NCI-H345 (cell line): Measurements from ENCODE around the gene SUSD2.
A peak's percentile ranks its signal among the peaks of the same experiment; 100 is the strongest.
"Not testable (repeated sequence)": the region's sequence is repeated elsewhere in the genome, so short reads cannot be mapped to it uniquely, and the experiment has no call there.

Source experiments
- DNase-seq: peaks from one replicate; lab custom pipeline; 2025; lab: John Stamatoyannopoulos, UW

SUSD2 gene

GRCh38 chr22:24214467-24215285 lies 33.4 kb downstream of the SUSD2 start:
- no peak for DNase-seq

DNA sequence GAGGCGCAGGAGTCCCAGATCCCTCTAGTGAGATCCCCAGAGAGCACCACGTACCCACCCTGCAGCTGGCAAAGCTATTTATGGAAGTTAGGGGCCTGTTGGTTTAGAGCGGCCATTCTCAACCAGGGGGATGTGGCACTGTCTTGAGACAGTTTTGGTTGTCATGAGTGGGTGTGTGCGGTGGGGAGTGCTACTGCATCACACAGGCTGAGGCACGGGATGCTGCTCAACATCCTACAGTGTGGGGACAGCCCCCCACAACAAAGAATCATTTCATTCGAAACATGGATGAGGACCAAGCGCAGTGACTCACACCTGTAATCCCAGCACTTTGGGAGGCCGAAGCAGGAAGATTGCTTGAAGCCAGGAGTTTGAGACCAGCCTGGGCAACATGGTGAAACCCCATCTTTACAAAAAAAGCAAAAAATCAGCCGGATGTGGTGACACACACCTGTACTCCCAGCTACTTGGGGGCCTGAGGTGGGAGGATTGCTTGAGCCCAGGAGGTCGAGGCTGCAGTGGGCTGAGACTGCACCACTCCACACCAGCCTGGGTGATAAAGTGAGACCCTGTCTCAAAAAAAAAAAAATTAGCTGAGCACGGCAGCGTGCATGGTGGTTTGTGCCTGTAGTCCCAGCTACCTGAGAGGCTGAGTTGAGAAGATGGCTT lies 35.4 kb downstream of the SUSD2 start:
- DNase-seq = no peak

DNA sequence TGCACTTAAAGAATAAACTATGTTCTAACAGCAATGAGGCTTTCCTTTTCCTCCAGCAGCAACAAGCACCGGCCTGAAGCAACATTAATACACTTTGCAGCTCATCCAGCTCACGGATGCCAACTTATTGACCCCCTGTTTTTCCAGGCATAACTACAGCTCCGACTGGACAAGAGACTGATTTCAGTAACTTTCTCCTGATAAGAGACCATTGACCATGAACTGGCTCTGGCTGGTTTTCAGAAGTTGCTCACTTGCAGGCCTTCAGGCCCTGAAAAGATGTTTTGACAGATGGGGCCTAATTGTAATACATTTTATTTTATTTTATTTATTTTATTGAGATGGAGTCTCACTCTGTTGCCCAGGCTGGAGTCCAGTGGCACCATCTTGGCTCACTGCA lies 36.1 kb downstream of the SUSD2 start:
- no peak for DNase-seq

GRCh38 chr22:24219750-24220149 lies 38.5 kb downstream of the SUSD2 start:
- no peak for DNase-seq

GRCh38 chr22:24224468-24224867 lies 43.2 kb downstream of the SUSD2 start:
- no peak for DNase-seq

DNA sequence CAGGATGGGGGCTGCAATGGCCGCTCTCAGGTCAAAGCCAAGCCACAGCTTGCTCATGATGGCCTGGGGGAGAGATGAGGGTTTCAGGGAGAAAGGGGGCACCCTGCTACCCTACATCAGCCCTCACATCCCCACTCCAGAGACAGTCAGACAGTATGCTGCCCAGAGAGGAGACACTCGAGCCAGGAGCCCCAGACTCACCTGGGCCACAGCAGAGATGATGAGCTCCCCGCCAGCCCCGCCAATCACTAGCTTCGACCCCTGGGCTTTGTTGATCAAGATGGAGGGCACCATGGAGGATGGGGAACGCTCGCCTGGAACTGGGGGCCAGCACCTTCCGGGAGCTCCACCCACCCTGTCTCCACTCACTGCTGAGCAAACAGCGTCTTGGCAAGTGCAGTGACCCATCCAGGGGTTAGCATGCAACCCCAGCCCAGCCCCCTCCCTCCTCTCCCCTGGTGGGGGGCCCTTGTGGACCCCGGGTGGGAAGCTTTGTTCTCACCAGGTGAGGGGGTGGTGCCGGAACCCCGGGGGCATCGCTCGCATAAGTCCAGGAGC lies 43.8 kb downstream of the SUSD2 start:
- DNase-seq = no peak

DNA sequence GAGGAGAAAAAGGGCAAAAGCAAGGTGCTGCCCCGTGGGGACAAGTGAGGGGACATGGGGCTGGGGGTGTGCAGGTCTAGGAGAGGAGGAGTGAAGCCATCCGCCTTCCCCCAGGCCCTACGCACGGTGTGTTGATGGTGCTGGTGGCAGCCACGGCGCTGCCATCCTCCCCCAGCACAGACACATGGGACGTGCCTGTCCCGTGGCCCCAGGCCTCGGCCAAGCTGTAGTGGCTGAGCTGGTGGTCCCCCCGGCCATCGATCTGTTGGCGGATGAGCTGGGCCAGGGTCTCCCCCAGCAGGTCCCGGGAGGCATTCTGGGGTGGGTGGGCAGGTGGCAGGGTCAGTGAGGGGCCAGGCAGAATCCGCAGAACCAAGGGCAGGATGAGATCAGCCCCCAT lies 44.7 kb downstream of the SUSD2 start:
- no peak for DNase-seq

GRCh38 chr22:24230911-24231656 lies 49.8 kb downstream of the SUSD2 start:
- peak; percentile 3 for DNase-seq

GRCh38 chr22:24231706-24232105 lies 50.4 kb downstream of the SUSD2 start:
- no peak for DNase-seq

DNA sequence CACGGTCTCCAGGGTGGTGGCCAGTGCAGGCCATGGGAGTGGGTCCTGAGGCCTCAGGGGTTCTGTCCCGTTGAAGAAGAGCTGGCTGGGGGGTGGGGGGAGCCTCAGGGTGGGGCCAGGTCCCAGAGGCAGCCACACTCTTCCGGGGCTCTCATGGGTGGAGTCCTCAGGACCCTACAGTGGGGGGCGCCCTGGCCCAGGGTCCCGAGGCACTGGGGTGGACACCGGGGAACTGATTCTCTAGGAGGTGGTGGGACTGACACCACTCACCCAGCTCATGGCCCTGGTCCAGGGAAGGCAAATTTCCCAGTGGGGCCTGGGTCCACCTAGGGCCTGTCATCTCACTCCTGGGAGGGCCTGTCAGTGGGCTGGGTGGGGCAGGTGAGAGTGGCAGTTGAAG lies 50.8 kb downstream of the SUSD2 start:
- DNase-seq = no peak

GRCh38 chr22:24232725-24233124 lies 51.4 kb downstream of the SUSD2 start:
- no peak for DNase-seq

GRCh38 chr22:24233235-24233634 lies 51.9 kb downstream of the SUSD2 start:
- no peak for DNase-seq

GRCh38 chr22:24233816-24234215 lies 52.5 kb downstream of the SUSD2 start:
- no peak for DNase-seq

GRCh38 chr22:24235315-24235714 lies 54.0 kb downstream of the SUSD2 start:
- DNase-seq = no peak

GRCh38 chr22:24236656-24237055 lies 55.4 kb downstream of the SUSD2 start:
- DNase-seq = no peak

- DNase-seq = not testable (repeated sequence)
These were observed 56.9 kb downstream of the SUSD2 start for GRCh38 chr22:24238101-24238694.
